AG10803 (cell line): ENCODE data around the gene CPEB3.

ENCODE experiments used
- DNase-seq: peaks from one replicate; pipeline ENCODE4 v3.0.0; 2010; ENCODE audit warnings: low read depth
- H3K4me3 ChIP-seq: 2 replicates; pipeline ENCODE4 v1.5.1; 2011; ENCODE audit warnings: mild to moderate bottlenecking, low read length, control low read depth
- CTCF ChIP-seq: conservative IDR thresholded peaks from 2 replicates; pipeline ENCODE4 v1.5.1; 2011; ENCODE audit warnings: mild to moderate bottlenecking, low read length, control low read depth, inconsistent platforms

Gene CPEB3

GRCh38 chr10:92265687-92266258, 25.1 kb downstream of the CPEB3 start:
- DNase-seq, result no peak
- no peak overlapping the region for H3K4me3 ChIP-seq
- TF ChIP-seq CTCF, result no peak

- DNase-seq, result no peak
- no peak overlapping the region for H3K4me3 ChIP-seq
- TF ChIP-seq CTCF, result no peak
Measured at GRCh38 chr10:92264249-92264648, 26.6 kb downstream of the CPEB3 start.

GRCh38 chr10:92263396-92263795, 27.5 kb downstream of the CPEB3 start:
- no peak overlapping the region for H3K4me3 ChIP-seq
- TF ChIP-seq CTCF, result no peak
- DNase-seq, result no peak

- no peak for TF ChIP-seq CTCF
Measured at GRCh38 chr10:92248566-92248965, 42.3 kb downstream of the CPEB3 start.

GRCh38 chr10:92244796-92245195, 46.1 kb downstream of the CPEB3 start:
- DNase-seq, result no peak
- H3K4me3 ChIP-seq, result no peak overlapping the region
- no peak for TF ChIP-seq CTCF

More at GRCh38 chr10:92248566-92248965, 42.3 kb downstream of the CPEB3 start:
- DNase-seq, result no peak
- no peak overlapping the region for H3K4me3 ChIP-seq

- TF ChIP-seq CTCF, result no peak
- H3K4me3 ChIP-seq, result peak overlapping the region; percentile 33
- DNase-seq, result peak; percentile 46
Measured at GRCh38 chr10:92242910-92243671, 47.8 kb downstream of the CPEB3 start.

- TF ChIP-seq CTCF, result no peak
- H3K4me3 ChIP-seq, result no peak overlapping the region
- no peak for DNase-seq
Measured at GRCh38 chr10:92242380-92242779, 48.5 kb downstream of the CPEB3 start.
